ENCODE measurements around the gene FOXS1.

Gene FOXS1

DNA sequence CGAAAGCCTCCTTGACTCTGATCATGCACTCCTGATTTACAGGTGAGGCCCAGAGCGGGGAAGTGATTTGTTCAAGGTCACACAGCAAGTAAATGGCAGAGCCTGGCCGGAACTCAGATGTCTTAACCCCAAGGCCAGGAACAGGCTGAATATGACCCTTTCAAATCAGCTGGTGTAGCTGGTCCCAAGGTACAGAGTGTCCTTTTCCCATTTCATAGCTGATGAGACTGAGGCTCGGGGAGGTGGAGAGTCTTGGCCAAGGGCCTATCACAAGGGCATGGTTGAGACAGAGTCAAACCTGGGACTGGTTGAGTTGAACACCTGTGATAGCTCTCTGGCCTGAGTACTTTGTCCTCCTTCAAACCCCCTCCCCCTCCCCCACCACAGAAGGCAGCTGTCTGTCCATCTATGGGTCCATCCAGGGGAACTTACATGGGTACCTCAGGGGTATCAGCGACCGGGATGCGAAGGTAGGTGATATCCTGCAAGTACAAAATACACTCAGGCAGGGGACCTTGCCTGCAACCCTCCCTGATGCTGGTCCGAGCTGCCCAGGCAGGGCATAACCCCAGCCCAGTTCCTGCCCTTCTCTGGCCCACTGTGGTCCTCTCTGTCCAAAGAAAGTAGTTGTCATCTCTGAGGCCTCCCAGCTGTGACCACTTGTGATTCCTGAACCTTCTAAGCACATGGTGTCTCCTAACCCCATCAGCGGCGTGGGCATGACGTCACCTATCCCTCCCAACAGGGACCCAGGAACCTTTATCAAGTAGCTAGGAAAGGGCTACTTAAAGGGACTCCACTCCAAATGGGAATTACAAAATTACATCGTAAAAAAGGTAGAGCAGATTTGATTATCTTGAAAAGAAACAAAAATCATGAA, 19.4 kb upstream of the FOXS1 start:
- H3K27ac Mint-ChIP-seq: no peak overlapping the region
- H3K9me3 Mint-ChIP-seq: no peaks in the 10 kb centered on the region
- peaks cover 12% of the 10 kb centered on the region for H3K4me1 Mint-ChIP-seq
- DNase-seq (no peak), ATAC-seq (no peak)
- peaks cover 45% of the 10 kb centered on the region for H3K27me3 Mint-ChIP-seq
- no peak overlapping the region for H3K4me3 Mint-ChIP-seq

DNA sequence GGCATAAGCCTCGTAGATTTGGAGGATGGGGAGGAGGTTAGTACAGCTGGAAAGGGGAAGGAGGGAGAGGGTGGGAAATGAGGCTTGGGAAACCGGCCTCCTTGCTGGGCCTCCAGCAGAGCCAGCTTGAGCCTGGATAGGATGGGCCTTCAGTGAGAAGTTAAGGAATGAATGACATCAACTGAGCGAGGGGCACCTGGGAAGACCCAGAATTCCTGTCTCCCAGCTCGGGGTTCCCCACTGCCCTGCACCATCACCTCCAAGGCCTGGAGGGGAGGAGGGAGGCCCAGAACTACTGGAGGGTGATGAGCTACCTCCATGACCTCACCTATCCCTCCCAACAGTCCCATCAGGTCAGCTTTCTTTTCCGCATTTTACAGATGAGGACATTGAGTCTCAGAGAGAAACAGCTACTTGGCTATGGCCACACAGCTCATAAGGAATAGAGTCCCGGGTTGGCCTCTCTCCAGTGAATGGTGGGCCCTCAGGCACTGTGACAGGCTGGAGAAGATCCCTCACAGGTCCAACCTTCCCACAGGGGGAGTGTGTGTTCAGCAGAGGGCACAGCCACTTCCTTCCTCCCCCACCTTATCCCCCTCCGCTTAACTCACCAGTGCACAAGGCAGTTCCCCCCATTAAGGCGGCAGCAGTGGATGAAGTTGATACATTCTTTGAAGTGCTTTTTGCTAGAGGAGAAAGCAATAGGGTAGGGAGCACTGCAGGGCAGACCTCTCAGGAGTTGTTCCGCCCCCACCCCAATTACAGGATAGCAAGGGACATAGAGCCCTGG, 18.1 kb upstream of the FOXS1 start:
- no peaks in the 10 kb centered on the region for H3K9me3 Mint-ChIP-seq
- no peak overlapping the region for H3K27ac Mint-ChIP-seq
- H3K4me3 Mint-ChIP-seq: no peak overlapping the region
- no peak for DNase-seq
- peaks cover 7% of the 10 kb centered on the region for H3K4me1 Mint-ChIP-seq
- H3K27me3 Mint-ChIP-seq: peaks cover 43% of the 10 kb centered on the region
- no peak for ATAC-seq

DNA sequence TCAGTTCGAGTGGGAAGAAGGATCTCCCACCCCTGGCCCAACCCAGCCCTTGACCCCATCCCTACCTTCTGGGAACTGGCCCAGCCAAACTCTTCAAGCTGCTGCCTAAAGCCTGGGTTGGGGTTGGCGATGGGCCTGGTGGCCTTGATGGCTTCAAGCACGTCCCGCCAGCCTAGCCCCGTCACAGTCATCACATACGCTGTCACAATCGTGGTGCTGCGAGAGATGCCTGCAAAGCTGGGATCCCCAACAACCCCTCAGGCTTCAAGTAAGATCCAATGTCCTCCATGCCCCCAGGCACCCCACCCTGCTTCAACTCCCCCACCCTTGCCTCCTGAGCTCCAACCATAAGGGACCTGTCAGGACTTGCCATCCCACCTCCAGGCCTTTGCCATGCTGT, 17.1 kb upstream of the FOXS1 start:
- DNase-seq: no peak
- no peak for ATAC-seq
- Mint-ChIP-seq H3K9me3 (no peaks in the 10 kb centered on the region), H3K27me3 (peaks cover 38% of the 10 kb centered on the region), H3K27ac (no peak overlapping the region), H3K4me1 (peaks cover 7% of the 10 kb centered on the region), H3K4me3 (no peak overlapping the region)

DNA sequence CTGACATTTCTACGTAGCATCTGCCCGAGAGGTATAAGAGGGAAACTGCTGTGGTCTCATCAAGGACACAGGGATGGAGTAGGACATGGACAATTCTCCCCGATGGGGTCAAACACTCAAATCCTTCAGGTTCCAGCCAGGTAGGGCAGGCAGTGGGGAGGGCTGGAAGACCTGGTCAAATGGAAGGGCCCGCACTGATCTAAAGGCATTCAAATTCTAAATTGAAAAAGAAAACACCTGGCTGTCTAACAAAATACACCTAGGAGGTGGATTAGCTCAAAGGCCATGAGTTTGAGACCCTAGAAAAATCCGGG, 16.7 kb upstream of the FOXS1 start:
- peak overlapping the region; percentile 61 to 72 for H3K4me3 Mint-ChIP-seq
- no peak overlapping the region for H3K27ac Mint-ChIP-seq
- peaks cover 38% of the 10 kb centered on the region for H3K27me3 Mint-ChIP-seq
- no peak for DNase-seq
- peaks cover 7% of the 10 kb centered on the region for H3K4me1 Mint-ChIP-seq
- H3K9me3 Mint-ChIP-seq: no peaks in the 10 kb centered on the region
- no peak for ATAC-seq

DNA sequence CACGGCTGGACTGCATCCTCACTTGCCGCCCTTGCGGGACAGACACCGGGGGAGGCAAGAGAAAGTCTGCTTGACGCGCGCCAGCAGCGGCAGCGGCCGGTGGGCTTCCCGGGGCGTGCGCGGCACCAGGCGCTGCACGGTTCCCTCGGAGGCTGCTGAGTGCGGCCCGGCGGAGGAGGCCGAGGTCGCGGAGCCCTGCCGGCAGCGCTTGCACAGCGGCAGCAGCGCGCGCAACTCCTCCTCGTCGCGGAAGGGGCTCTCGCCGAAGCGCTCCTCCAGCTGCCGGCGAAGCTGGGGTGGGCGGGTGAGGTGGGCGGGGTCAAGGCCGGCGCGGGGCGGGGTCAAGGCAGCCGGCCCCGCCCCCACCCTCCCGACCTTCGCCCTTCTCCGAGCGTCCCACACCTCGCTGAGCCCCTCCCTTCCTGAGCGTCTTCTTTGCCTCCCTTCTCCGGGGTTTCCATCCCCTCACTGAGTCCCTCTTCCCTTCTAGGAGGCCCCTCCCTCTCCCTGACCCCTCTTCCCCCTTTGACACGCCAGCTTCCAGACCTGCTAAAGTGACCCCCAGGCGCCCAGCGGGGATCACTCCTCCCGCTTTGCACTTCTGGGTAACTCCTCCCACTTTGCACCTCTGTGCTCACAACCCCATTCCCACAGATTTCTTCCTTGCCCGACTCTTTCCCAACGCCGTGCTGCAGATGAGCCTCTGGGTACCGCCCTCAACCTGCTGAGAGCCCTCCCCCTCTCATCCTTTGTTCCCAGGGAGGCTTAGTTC, 16.2 kb upstream of the FOXS1 start:
- peaks cover 7% of the 10 kb centered on the region for H3K4me1 Mint-ChIP-seq
- no peaks in the 10 kb centered on the region for H3K9me3 Mint-ChIP-seq
- DNase-seq: peak; percentile 67 to 68
- H3K27ac Mint-ChIP-seq: no peak overlapping the region
- H3K27me3 Mint-ChIP-seq: peaks cover 34% of the 10 kb centered on the region
- peak; percentile 87 for ATAC-seq
- peak overlapping the region; percentile 61 to 72 for H3K4me3 Mint-ChIP-seq

DNA sequence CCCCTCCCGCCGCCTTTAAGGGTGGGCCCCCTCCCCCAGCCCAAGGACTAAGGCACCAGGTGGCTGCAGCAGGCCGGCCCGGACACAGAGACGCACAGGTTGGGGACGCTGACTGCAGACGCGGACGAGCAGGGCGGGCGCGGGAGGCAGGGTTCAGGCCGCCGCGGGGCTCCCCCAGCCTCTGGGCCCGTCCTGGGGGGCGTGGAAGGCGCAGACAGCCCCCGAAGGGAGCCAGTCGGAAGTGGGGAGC, 15.7 kb upstream of the FOXS1 start:
- Mint-ChIP-seq H3K27me3 (peaks cover 31% of the 10 kb centered on the region), H3K27ac (no peak overlapping the region), H3K4me1 (peaks cover 7% of the 10 kb centered on the region), H3K9me3 (no peaks in the 10 kb centered on the region), H3K4me3 (peak overlapping the region; percentile 16 to 37)
- peak; percentile 50 for ATAC-seq
- no peak for DNase-seq

DNA sequence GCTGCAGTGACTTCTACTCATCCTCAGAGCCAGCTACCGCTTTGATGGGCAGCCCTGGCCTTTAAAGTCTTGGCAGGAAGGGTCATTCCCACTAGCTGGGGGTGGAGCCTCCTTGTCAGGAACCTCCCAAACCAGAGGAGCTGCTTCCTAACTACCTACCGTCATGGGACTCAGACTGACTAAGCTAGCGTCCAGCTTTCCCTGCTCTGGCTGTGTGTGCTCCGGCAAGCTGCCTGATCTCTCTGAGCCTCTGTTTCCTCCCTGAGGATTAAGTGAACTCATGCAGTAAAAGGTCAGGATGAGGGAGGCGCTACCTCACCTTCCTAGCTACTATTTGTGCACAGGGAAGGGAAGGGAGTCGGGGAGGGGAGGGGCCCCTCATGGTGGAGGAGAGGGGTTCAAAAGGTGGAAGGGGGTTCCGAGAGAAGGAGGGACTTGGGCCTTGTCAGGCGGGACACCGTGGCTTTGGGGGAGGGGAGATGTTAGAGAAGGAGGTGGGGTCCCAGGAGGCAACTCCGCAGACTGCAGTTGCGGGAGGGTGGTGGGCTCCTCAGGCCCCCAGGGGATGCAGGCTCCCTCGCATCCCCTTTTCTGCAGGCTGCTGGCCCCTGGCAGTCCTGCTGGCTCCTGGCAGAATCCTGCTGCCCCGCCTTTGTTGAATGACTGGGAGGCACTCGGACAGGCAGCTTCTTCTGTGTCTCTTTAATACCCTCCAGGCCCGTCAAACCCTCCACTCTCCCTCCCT, 15.2 kb upstream of the FOXS1 start:
- no peak for DNase-seq
- no peak for ATAC-seq
- Mint-ChIP-seq H3K27ac (no peak overlapping the region), H3K4me1 (peaks cover 7% of the 10 kb centered on the region), H3K9me3 (no peaks in the 10 kb centered on the region), H3K4me3 (peak overlapping the region; percentile 16 to 37), H3K27me3 (peaks cover 31% of the 10 kb centered on the region)

DNA sequence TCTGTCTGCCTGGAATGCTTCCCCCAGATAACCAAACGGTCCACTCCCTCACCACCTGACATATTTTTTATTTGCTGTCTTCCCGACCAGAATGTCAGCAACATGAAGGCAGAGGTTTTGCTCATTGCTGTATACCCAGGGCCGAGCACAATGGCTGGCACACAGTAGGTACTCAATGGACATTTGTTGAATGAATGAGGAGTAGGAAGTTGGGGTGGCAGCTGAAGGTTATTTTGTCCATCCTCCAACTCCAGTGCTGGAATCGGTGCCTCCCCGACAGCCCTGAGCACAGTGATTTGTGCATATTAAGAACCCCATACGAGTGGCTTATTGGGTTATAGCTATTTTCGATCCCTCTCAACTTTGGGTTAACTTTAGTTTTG, 14.6 kb upstream of the FOXS1 start:
- Mint-ChIP-seq H3K27ac (no peak overlapping the region), H3K9me3 (no peaks in the 10 kb centered on the region), H3K27me3 (peaks cover 31% of the 10 kb centered on the region), H3K4me3 (no peak overlapping the region), H3K4me1 (peaks cover 7% of the 10 kb centered on the region)
- no peak for DNase-seq
- ATAC-seq: no peak

DNA sequence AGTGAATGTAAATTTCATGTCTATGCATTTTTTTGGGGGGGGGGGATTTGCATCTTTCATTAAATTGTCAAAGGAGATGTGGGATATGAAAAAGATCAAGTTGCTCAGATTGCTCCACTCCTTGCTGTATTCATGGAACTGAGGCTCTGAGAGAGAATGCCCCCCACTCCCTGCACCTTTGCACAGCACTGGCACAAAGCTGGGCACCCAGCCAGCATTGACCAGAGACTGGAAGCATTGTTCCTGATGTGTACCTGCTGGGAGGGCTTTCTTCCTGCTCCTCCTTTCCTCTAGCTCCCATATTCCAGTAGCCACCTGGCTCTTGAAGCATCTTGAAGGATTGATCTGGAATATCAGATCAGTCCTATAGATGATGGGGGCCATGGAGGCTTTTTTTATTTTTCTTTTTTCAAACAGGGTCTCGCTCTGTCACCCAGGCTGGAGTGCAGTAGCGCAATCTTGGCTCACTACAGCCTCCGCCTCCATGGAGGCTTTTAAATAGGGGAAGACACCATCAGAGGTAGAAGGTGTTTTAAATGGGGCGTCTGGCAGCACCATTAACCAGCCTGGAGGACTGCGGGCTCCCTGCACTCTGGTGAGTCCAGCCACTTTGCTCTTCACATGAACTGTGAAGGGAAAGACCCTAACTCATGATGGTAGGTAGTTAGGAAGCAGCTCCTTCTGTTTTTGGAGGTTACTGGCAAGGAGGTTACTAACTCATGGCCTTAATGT, 14.0 kb upstream of the FOXS1 start:
- H3K27me3 Mint-ChIP-seq: peaks cover 31% of the 10 kb centered on the region
- ATAC-seq (no peak), DNase-seq (no peak)
- peaks cover 7% of the 10 kb centered on the region for H3K4me1 Mint-ChIP-seq
- H3K27ac Mint-ChIP-seq: no peak overlapping the region
- H3K9me3 Mint-ChIP-seq: no peaks in the 10 kb centered on the region
- no peak overlapping the region for H3K4me3 Mint-ChIP-seq

DNA sequence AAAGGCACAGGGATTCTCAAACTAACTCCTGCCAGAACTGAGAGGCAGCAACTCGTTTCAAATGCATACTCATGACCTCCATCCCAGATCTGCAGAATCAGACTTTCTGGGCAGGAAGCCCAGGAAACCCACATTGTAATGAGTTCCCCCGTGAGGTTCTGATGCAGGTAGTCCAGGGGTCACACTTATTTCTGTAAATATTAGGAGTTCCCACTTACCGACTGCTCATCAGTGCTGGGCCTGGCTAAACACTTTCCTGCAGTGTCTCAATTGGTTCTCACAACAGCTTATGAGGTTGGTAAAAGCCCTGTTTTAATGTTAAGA, 13.3 kb upstream of the FOXS1 start:
- DNase-seq (no peak), ATAC-seq (no peak)
- peaks cover 7% of the 10 kb centered on the region for H3K4me1 Mint-ChIP-seq
- no peaks in the 10 kb centered on the region for H3K9me3 Mint-ChIP-seq
- no peak overlapping the region for H3K27ac Mint-ChIP-seq
- H3K4me3 Mint-ChIP-seq: no peak overlapping the region
- peaks cover 31% of the 10 kb centered on the region for H3K27me3 Mint-ChIP-seq

DNA sequence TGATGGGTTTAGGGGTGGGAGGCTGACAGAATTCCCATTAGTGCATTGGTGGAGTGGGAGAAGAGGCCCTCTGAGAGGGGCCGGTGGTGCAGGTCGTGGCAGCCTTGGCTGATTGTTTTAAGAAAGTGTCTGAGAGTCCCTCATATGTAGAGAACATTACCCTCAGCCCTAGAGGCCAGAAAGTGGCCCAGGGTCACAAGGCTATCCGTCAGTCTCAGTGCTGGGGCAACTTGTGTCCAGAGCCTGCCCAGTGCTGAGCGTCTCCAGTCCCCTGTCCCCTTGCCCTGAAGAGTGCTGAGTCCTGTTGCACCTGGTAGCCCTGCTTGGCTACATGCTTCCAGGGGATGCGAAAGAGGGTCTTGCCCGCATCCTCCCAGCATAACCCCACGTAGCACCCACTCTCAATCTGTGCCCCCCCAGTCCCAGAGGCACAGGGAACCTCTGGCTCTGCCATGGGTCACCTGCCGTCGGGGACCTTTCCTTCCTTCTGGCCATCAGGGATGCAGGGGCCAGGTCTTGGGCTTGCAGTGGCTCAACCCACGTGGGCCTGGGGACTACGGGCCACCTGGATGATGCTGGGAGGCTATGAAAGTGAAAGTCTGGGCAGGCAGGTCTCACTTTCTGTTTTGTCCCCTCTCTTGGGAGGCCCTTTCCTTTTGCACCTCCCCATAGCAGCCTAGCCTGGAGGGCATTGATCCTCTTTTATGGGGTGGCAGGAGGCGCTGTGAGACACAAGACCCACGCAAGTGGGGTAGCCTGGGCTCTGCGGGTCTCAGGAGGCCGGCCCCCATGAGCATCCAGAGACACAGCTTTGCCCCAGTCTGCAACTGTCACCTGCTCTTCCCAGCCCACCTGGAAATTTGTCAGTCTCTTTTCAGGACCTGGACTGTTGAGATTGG, 12.7 kb upstream of the FOXS1 start:
- no peak overlapping the region for H3K4me3 Mint-ChIP-seq
- ATAC-seq (peak; percentile 43), DNase-seq (no peak)
- no peak overlapping the region for H3K27ac Mint-ChIP-seq
- H3K9me3 Mint-ChIP-seq: no peaks in the 10 kb centered on the region
- peaks cover 31% of the 10 kb centered on the region for H3K27me3 Mint-ChIP-seq
- peaks cover 7% of the 10 kb centered on the region for H3K4me1 Mint-ChIP-seq

DNA sequence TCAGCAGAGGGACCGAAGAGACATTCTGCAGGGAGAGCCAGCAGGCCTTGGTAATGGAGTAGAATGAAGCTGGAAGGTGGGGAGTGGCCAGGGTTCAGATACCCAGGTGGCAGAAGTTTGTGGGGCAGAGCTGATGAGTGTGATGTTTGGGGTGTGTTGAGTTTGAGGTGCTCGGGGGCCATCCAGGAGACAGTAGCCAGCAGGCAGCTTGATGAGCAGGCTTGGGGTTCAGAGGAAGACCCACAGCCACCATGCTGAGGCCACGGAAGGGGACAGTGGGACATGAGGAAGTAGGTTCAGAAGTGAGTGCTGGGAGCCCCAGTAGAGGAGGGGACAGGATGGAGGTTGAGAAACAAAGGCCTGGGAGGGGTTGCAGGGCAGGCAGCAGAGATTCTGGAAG, 11.1 kb upstream of the FOXS1 start:
- Mint-ChIP-seq H3K9me3 (no peaks in the 10 kb centered on the region), H3K27me3 (peaks cover 25% of the 10 kb centered on the region), H3K4me1 (peaks cover 7% of the 10 kb centered on the region), H3K27ac (no peak overlapping the region), H3K4me3 (no peak overlapping the region)
- DNase-seq (no peak), ATAC-seq (no peak)

DNA sequence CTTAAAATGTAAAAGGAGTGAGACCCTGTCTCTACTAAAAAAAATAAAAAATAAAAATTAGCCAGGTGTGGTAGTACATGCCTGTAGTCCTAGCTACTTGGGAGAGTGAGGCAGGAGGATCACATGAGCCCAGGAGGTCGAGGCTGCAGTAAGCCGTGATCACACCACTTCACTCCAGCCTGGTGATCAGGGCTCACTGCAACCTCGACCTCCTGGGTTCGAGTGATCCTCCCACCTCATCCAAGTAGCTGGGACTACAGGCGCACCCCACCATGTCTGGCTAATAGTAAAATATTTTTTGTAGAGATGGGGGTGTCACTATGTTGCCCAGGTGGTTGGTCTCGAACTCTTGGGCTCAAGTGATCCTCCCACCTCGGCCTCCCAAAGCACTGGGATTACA, 8.1 kb upstream of the FOXS1 start:
- Mint-ChIP-seq H3K4me1 (no peaks in the 10 kb centered on the region), H3K9me3 (no peaks in the 10 kb centered on the region), H3K4me3 (no peak overlapping the region), H3K27ac (no peak overlapping the region), H3K27me3 (peaks cover 30% of the 10 kb centered on the region)
- ATAC-seq (no peak), DNase-seq (no peak)

DNA sequence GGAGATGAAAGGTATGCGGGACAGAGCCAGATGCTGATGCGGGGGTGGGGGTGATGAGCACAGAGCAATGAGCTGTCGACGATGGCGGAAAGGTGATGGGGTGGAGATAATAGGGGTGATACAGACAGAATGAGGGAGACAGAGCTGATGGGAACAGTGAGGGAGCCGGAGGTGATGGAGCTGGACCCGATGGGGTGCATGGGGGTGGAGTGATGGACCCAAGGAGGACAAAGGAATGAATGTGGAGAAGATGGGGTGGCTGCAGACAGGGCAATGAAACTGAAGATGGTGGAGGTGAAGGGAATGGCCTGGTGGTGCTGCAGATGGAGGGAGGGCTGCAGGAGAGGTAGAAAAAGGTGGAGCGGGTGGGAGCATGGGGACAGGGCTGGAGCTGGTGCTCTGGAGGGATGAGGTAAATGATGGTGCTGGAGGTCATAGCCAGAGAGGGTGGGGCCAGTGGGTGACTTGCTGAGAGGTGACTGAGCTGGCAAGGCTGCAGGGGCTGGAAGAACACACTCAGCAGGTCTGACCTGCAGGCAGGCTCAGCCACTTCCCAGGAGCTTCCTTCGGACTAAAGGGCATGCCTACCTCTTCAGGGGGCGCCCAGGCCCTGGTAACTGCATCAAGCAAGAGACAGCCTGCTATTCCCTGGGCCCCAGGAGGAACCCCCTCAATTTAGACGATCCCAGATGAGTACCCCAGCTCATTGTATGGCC, 6.0 kb upstream of the FOXS1 start:
- Mint-ChIP-seq H3K9me3 (no peaks in the 10 kb centered on the region), H3K27me3 (peaks cover 32% of the 10 kb centered on the region), H3K4me3 (no peak overlapping the region), H3K4me1 (no peaks in the 10 kb centered on the region), H3K27ac (no peak overlapping the region)
- no peak for ATAC-seq
- DNase-seq: no peak
